NCI-H187 treated with DMSO at 0.1 percent for 48 hours (cell line): ENCODE data around the gene HS6ST3.

ENCODE experiments used
- DNase-seq: peaks from one replicate; lab custom pipeline; 2025; lab: John Stamatoyannopoulos, UW

Gene HS6ST3

GRCh38 chr13:96299235-96299634 lies 209.3 kb downstream of the HS6ST3 start:
- no peak for DNase-seq

- DNase-seq: no peak
These were observed 218.7 kb downstream of the HS6ST3 start for GRCh38 chr13:96308568-96308967.

GRCh38 chr13:96314974-96315373 lies 225.1 kb downstream of the HS6ST3 start:
- DNase-seq: no peak

DNA sequence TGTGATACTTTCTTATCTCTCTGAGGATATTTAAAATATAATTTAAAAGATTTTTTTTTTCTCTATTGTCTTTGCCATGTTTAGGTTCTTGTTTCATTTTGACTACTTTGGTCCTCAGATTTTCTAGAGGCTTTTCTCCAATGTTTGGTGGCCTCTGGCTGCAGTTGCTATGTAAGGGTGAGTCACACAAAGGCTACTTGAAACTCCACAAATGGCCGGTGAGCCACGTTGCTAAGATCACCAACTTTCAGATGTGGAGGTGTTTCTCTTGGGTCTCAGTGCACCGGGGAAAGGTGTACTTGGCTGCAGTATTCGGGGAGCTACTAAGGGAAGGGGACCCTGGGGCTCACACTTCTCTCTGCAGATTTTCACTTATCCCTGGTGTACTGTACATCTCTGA lies 248.1 kb downstream of the HS6ST3 start:
- DNase-seq: no peak

- no peak for DNase-seq
These were observed 252.4 kb downstream of the HS6ST3 start for GRCh38 chr13:96342286-96342685.

- no peak for DNase-seq
These were observed 253.1 kb downstream of the HS6ST3 start for GRCh38 chr13:96342852-96343465.

DNA sequence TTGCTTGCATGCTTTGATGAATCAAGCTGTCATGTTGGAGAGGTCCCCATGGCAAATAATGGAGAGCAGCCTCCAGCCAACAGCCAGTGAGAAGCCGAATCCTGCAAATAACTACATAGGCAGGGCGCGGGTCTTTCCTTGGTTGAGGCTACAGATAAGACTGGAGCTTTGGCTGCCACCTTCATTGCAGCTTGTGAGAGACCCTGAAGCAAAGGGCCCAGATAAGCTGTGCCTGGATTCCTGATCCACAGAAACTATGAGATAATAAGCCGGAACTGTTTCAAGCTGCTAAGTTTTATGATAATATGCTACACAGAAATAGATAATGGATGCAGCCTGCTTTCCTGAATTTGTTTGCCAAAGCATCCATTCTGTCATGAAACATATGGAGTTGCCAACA lies 257.0 kb downstream of the HS6ST3 start:
- DNase-seq: no peak

- no peak for DNase-seq
These were observed 283.7 kb downstream of the HS6ST3 start for GRCh38 chr13:96373597-96373996.

GRCh38 chr13:96377835-96378234 lies 287.9 kb downstream of the HS6ST3 start:
- no peak for DNase-seq

- no peak for DNase-seq
These were observed 290.1 kb downstream of the HS6ST3 start for GRCh38 chr13:96379967-96380366.

DNA sequence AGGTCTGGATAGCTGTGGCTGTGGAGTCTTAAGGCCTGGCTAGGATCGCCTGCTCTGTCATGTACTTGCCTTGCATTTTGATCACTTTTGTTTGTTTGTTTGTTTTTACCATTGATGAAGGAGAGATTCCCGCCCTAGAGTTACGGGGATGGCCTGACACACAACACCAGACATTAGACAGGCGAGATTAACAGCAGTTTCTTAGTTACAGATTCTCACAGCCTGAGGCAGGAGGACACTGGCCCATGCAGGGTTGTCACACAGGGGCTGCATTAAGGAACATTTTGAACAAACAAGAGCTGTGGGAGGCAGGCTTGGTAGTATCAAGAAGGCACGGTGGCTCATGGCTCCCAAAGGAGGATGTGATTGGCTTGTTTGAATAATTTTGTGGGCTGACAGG lies 291.8 kb downstream of the HS6ST3 start:
- DNase-seq: no peak

- DNase-seq: no peak
These were observed 298.7 kb downstream of the HS6ST3 start for GRCh38 chr13:96388598-96388997.

DNA sequence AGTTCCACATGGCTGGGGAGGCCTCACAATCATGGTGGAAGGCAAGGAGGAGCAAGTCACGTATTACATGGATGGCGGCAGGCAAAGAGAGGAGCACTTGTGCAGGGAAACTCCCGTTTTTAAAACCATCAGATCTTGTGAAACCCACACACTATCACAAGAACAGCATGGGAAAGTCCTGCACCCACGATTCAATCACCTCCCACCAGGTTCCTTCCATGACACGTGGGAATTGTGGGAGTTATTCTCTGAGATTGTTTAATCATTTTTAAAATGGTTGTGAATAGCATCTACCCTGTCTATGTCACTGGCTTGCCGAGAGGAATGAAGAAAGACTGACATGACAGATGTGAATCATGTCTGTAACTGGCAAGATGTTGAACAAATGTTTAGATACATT lies 301.7 kb downstream of the HS6ST3 start:
- DNase-seq: no peak

- DNase-seq: no peak
These were observed 307.9 kb downstream of the HS6ST3 start for GRCh38 chr13:96397807-96398206.

- no peak for DNase-seq
These were observed 308.6 kb downstream of the HS6ST3 start for GRCh38 chr13:96398486-96398885.

GRCh38 chr13:96403241-96403640 lies 313.3 kb downstream of the HS6ST3 start:
- no peak for DNase-seq

- no peak for DNase-seq
These were observed 313.7 kb downstream of the HS6ST3 start for GRCh38 chr13:96403651-96404050.

DNA sequence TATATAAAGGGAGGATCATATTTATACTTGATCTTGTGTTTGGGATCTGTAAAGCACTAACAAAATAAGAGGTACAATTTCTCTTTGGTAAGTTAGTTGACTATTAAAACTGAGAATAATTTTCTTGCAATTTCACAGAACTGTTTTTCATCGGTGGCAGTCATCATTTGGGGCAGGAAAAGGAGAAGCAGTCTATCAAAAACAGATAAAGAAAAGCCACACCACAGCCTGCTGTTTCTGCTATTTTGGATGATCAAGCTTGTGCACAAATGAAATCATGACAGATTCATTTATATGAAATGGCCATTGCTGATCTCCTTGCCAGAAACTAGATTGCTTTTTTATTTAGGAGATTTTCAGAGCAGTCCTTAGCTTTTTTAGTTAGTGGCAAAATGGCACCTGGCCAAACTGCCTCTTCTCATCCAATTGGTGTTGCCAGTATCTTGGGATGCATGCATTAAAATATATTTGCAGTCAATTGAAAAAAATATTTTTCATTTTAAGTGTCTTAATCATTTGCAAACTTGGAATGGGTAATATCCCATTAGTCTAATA lies 326.0 kb downstream of the HS6ST3 start:
- DNase-seq: no peak

- peak; percentile 68 for DNase-seq
These were observed 328.2 kb downstream of the HS6ST3 start for GRCh38 chr13:96417939-96418685.

GRCh38 chr13:96421314-96421713 lies 331.4 kb downstream of the HS6ST3 start:
- no peak for DNase-seq

GRCh38 chr13:96422002-96422401 lies 332.1 kb downstream of the HS6ST3 start:
- DNase-seq: no peak

- no peak for DNase-seq
These were observed 336.3 kb downstream of the HS6ST3 start for GRCh38 chr13:96426167-96426566.

DNA sequence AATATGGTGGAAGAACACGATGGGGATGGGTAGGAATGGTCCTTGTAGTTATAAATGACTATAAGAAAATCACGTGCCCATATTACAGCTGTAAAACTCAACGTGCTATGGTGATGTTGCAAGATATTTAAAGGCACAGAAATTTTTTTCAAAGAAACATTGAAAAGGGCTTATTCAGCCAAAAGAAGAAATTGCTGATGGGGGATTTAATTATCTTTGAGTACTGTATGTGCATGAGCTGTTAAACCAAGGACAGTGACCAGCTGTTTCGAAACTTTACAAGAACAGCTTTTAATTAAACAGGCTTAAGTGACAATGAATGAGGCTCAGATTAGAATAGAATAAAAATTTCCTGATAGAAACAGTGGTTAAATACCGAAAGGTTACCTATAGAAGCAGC lies 339.0 kb downstream of the HS6ST3 start:
- DNase-seq: no peak
